Large intestine (tissue), 3 donors: Measurements from ENCODE around the gene ZNF593. TPM values are rescaled to one million over a fixed set of nuclear protein-coding genes. Genes with fewer than 3 reads are reported as not detected.

Experiments used
- DNase-seq, 2 donors: peaks; one replicate each; pipeline versions ENCODE4 v3.0.0 to v3.0.0-alpha.2; 2013
- H3K27ac ChIP-seq: one replicate; pipeline ENCODE4 v1.5.1; 2013; ENCODE audit warnings: low read length
- H3K27me3 ChIP-seq: 2 replicates; pipeline ENCODE4 v1.6.1; 2013; ENCODE audit warnings: low read length; ENCODE audit not compliant: control insufficient read depth, insufficient read depth
- H3K36me3 ChIP-seq: 2 replicates; pipeline ENCODE4 v1.6.1; 2013; ENCODE audit warnings: low read length; ENCODE audit not compliant: control insufficient read depth, insufficient read depth
- H3K4me1 ChIP-seq: one replicate; pipeline ENCODE4 v1.6.1; 2013; ENCODE audit warnings: low read length; ENCODE audit not compliant: control insufficient read depth, insufficient read depth
- H3K4me3 ChIP-seq: one replicate; pipeline ENCODE4 v1.5.1; 2013; ENCODE audit warnings: low read length
- H3K9me3 ChIP-seq: one replicate; pipeline ENCODE4 v1.6.1; 2013; ENCODE audit warnings: mild to moderate bottlenecking, low read depth, low read length, moderate library complexity; ENCODE audit not compliant: control insufficient read depth
- WGBS: methylation state at CpG from one replicate; pipeline ENCODE4 v1.1.5; 2013; ENCODE audit warnings: low lambda C conversion rate; ENCODE audit not compliant: insufficient coverage; 5-methylcytosine and 5-hydroxymethylcytosine counted together
- polyA plus RNA-seq: library from polyadenylated mRNA; unstranded; fragments of 120-200 nt; gene quantifications from one replicate; pipeline ENCODE4 v1.2.1, GENCODE V29; 2013

ZNF593 gene
- polyA plus RNA-seq, 1 donor: 30.4 TPM

GRCh38 chr1:26148887-26149286 lies 20.8 kb upstream of the ZNF593 start:
- Histone ChIP-seq H3K27ac (no peak overlapping the region), H3K9me3 (no peaks in the 10 kb centered on the region), H3K36me3 (no peaks in the 10 kb centered on the region), H3K4me1 (no peaks in the 10 kb centered on the region), H3K27me3 (peaks cover 4% of the 10 kb centered on the region), H3K4me3 (no peak overlapping the region)
- DNase-seq: no peak

GRCh38 chr1:26153966-26154532 lies 15.7 kb upstream of the ZNF593 start:
- H3K4me1 ChIP-seq: no peaks in the 10 kb centered on the region
- H3K27ac ChIP-seq: no peak overlapping the region
- no peak overlapping the region for H3K4me3 ChIP-seq
- H3K36me3 ChIP-seq: no peaks in the 10 kb centered on the region
- H3K9me3 ChIP-seq: no peaks in the 10 kb centered on the region
- H3K27me3 ChIP-seq: peaks cover 30% of the 10 kb centered on the region
- no CpG with 5 or more reads among the region's 5 CpGs for WGBS
- DNase-seq: no peak

- 88% methylated on average over 1 of the region's 9 CpGs for WGBS
- Histone ChIP-seq H3K4me1 (no peaks in the 10 kb centered on the region), H3K4me3 (no peak overlapping the region), H3K27me3 (peaks cover 30% of the 10 kb centered on the region), H3K27ac (no peak overlapping the region), H3K36me3 (no peaks in the 10 kb centered on the region), H3K9me3 (no peaks in the 10 kb centered on the region)
- no peak for DNase-seq
These were observed 15.0 kb upstream of the ZNF593 start for GRCh38 chr1:26154750-26155149.

GRCh38 chr1:26155370-26156284 lies 14.1 kb upstream of the ZNF593 start:
- Histone ChIP-seq H3K36me3 (no peaks in the 10 kb centered on the region), H3K27me3 (peaks cover 36% of the 10 kb centered on the region), H3K4me1 (no peaks in the 10 kb centered on the region), H3K9me3 (no peaks in the 10 kb centered on the region), H3K4me3 (no peak overlapping the region), H3K27ac (no peak overlapping the region)
- WGBS: 80% methylated on average over 2 of the region's 21 CpGs
- DNase-seq: no peak

GRCh38 chr1:26156285-26157038 lies 13.2 kb upstream of the ZNF593 start:
- H3K27me3 ChIP-seq: peaks cover 44% of the 10 kb centered on the region
- H3K4me3 ChIP-seq: no peak overlapping the region
- 70% methylated on average over 2 of the region's 12 CpGs for WGBS
- H3K4me1 ChIP-seq: peaks cover 7% of the 10 kb centered on the region
- H3K27ac ChIP-seq: no peak overlapping the region
- peaks cover 4% of the 10 kb centered on the region for H3K9me3 ChIP-seq
- H3K36me3 ChIP-seq: no peaks in the 10 kb centered on the region
- DNase-seq: no peak

GRCh38 chr1:26158271-26158907 lies 11.3 kb upstream of the ZNF593 start:
- Histone ChIP-seq H3K9me3 (peaks cover 5% of the 10 kb centered on the region), H3K36me3 (no peaks in the 10 kb centered on the region), H3K4me3 (no peak overlapping the region), H3K4me1 (peaks cover 7% of the 10 kb centered on the region), H3K27ac (no peak overlapping the region), H3K27me3 (peaks cover 56% of the 10 kb centered on the region)
- DNase-seq: no peak
- WGBS: no CpG with 5 or more reads among the region's 5 CpGs

- H3K4me3 ChIP-seq: no peak within 1 kb of the TSS
- no peak within 1 kb of the TSS for H3K27ac ChIP-seq
- peaks cover 5% of the 10 kb centered on the region for H3K9me3 ChIP-seq
- peaks cover 12% of the 10 kb centered on the region for H3K4me1 ChIP-seq
- no peak for DNase-seq
- H3K27me3 ChIP-seq: peaks cover 59% of the 10 kb centered on the region
- H3K36me3 ChIP-seq: no peaks in the 10 kb centered on the region
- WGBS: no CpG with 5 or more reads among the region's 6 CpGs
These were observed 10.6 kb upstream of the ZNF593 start, which contains the start of gene FAM110D for GRCh38 chr1:26158908-26159742. TSS of gene FAM110D (plus strand) at chr1:26159079. CDS start at chr1:26161292, 2,213 bp downstream.

GRCh38 chr1:26159743-26160039 lies 10.0 kb upstream of the ZNF593 start:
- H3K4me3 ChIP-seq: no peak overlapping the region
- DNase-seq: no peak
- peaks cover 5% of the 10 kb centered on the region for H3K9me3 ChIP-seq
- no peak overlapping the region for H3K27ac ChIP-seq
- 80% methylated on average over 1 of the region's 4 CpGs for WGBS
- peaks cover 54% of the 10 kb centered on the region for H3K27me3 ChIP-seq
- peaks cover 15% of the 10 kb centered on the region for H3K4me1 ChIP-seq
- H3K36me3 ChIP-seq: no peaks in the 10 kb centered on the region

- no CpG with 5 or more reads among the region's 18 CpGs for WGBS
These were observed 8.9 kb upstream of the ZNF593 start for GRCh38 chr1:26160527-26161414.

More at GRCh38 chr1:26160527-26161414, 8.9 kb upstream of the ZNF593 start:
- H3K27me3 ChIP-seq: peaks cover 46% of the 10 kb centered on the region
- peaks cover 16% of the 10 kb centered on the region for H3K4me1 ChIP-seq
- H3K27ac ChIP-seq: no peak overlapping the region
- H3K9me3 ChIP-seq: peaks cover 5% of the 10 kb centered on the region
- DNase-seq: no peak
- H3K36me3 ChIP-seq: no peaks in the 10 kb centered on the region
- peak overlapping the region; percentile 38 for H3K4me3 ChIP-seq
